ENCODE data around the gene TUBB. TPM values are rescaled to one million over a fixed set of nuclear protein-coding genes. Genes with fewer than 3 reads are reported as not detected.
A peak's percentile ranks its signal among the peaks of the same experiment; 100 is the strongest.

TUBB gene
- total RNA-seq, 6 experiments from 2014 or later: 1,052 to 1,712 (median 1,589) TPM

GRCh38 chr6:30686009-30686907, 33.9 kb upstream of the TUBB start, which contains the start of gene PPP1R18:
TSS of gene PPP1R18 (minus strand) at chr6:30686645. CDS start at chr6:30686018, 627 bp downstream.
- H3K36me3 Mint-ChIP-seq (ENCODE audit: low read depth): peaks cover 53% of the 10 kb centered on the region
- DNase-seq: peak; percentile 63
- H3K4me1 Mint-ChIP-seq (ENCODE audit: low read depth): peaks cover 64% of the 10 kb centered on the region
- no peaks in the 10 kb centered on the region; the same call in 1 of the 2 replicates for H3K9me3 Mint-ChIP-seq
- TF ChIP-seq, protein P1, sequence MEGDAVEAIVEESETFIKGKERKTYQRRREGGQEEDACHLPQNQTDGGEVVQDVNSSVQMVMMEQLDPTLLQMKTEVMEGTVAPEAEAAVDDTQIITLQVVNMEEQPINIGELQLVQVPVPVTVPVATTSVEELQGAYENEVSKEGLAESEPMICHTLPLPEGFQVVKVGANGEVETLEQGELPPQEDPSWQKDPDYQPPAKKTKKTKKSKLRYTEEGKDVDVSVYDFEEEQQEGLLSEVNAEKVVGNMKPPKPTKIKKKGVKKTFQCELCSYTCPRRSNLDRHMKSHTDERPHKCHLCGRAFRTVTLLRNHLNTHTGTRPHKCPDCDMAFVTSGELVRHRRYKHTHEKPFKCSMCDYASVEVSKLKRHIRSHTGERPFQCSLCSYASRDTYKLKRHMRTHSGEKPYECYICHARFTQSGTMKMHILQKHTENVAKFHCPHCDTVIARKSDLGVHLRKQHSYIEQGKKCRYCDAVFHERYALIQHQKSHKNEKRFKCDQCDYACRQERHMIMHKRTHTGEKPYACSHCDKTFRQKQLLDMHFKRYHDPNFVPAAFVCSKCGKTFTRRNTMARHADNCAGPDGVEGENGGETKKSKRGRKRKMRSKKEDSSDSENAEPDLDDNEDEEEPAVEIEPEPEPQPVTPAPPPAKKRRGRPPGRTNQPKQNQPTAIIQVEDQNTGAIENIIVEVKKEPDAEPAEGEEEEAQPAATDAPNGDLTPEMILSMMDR (IDR thresholded peaks at IDR 0.05): no peak
- H3K27me3 Mint-ChIP-seq (ENCODE audit: insufficient read depth): peaks cover 3% of the 10 kb centered on the region
- peak within 1 kb of the TSS; percentile 95 for H3K27ac Mint-ChIP-seq
- H3K4me3 Mint-ChIP-seq: peak within 1 kb of the TSS; percentile 92

GRCh38 chr6:30686908-30687658, 33.1 kb upstream of the TUBB start:
- H3K36me3 Mint-ChIP-seq (ENCODE audit: low read depth): peaks cover 46% of the 10 kb centered on the region
- TF ChIP-seq, protein P1 (IDR thresholded peaks at IDR 0.05): no peak
- H3K4me3 Mint-ChIP-seq: peak overlapping the region; percentile 92
- peaks cover 3% of the 10 kb centered on the region for H3K27me3 Mint-ChIP-seq (ENCODE audit: insufficient read depth)
- peak; percentile 94 for DNase-seq
- H3K27ac Mint-ChIP-seq: peak overlapping the region; percentile 95
- H3K4me1 Mint-ChIP-seq (ENCODE audit: low read depth): peaks cover 64% of the 10 kb centered on the region
- H3K9me3 Mint-ChIP-seq: no peaks in the 10 kb centered on the region; the same call in 1 of the 2 replicates

GRCh38 chr6:30687659-30688431, 32.3 kb upstream of the TUBB start:
- TF ChIP-seq, protein P1 (IDR thresholded peaks at IDR 0.05): peak; percentile 47; the same call in 1 of the 2 replicates
- H3K27me3 Mint-ChIP-seq (ENCODE audit: insufficient read depth): peaks cover 3% of the 10 kb centered on the region
- peak overlapping the region; percentile 92 for H3K4me3 Mint-ChIP-seq
- no peaks in the 10 kb centered on the region; the same call in 1 of the 2 replicates for H3K9me3 Mint-ChIP-seq
- DNase-seq: peak; percentile 53
- peaks cover 42% of the 10 kb centered on the region for H3K36me3 Mint-ChIP-seq (ENCODE audit: low read depth)
- peaks cover 60% of the 10 kb centered on the region for H3K4me1 Mint-ChIP-seq (ENCODE audit: low read depth)
- peak overlapping the region; percentile 95 for H3K27ac Mint-ChIP-seq

DNA sequence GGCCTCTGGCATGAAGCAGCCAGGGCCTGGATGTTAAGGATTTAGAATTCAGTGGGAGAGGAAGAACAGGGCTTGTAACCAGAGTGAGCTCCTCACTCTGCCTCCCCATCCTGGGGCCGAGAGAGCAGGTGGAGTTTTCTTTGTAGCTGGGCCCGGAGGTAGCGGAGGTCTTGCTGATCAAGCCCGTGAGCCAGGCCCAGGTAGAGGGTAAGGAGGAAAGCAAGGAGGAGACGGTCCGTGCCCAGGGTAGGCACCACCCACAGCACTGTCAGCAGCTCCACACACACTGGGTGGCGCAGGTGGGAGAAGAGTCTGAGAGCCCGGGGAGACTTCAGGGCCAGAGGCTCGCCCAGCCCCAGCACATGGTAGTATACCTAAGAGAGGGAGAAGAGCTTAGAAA, 31.6 kb upstream of the TUBB start:
- Mint-ChIP-seq H3K27ac (peak overlapping the region; percentile 95), H3K4me3 (peak overlapping the region; percentile 92), H3K9me3 (no peaks in the 10 kb centered on the region; the same call in 1 of the 2 replicates), H3K4me1 (ENCODE audit: low read depth) (peaks cover 57% of the 10 kb centered on the region), H3K27me3 (ENCODE audit: insufficient read depth) (peaks cover 3% of the 10 kb centered on the region), H3K36me3 (ENCODE audit: low read depth) (peaks cover 34% of the 10 kb centered on the region)
- no peak for DNase-seq
- TF ChIP-seq, protein P1 (IDR thresholded peaks at IDR 0.05): no peak

All from HFFc6 (cell line).